Endodermal cell (in vitro differentiated cells): ENCODE measurements around the gene AGBL3. TPM values are rescaled to one million over a fixed set of nuclear protein-coding genes. Genes with fewer than 3 reads are reported as not detected.

Experiments
- DNase-seq: peaks from one replicate; pipeline ENCODE4 v3.0.0-alpha.2; 2017
- H3K27ac ChIP-seq: 2 replicates; pipeline ENCODE4 v1.5.1; 2013; ENCODE audit warnings: mild to moderate bottlenecking, low read depth, low read length, moderate library complexity
- H3K27me3 ChIP-seq: 2 replicates; pipeline ENCODE4 v1.6.1; 2013; ENCODE audit warnings: mild to moderate bottlenecking, low read length, moderate library complexity; ENCODE audit not compliant: insufficient read depth, control insufficient read depth, poor library complexity, severe bottlenecking
- H3K36me3 ChIP-seq: 2 replicates; pipeline ENCODE4 v1.7.0; 2013; ENCODE audit warnings: mild to moderate bottlenecking, low read length, moderate library complexity; ENCODE audit not compliant: control insufficient read depth, insufficient read depth
- H3K4me1 ChIP-seq: one replicate; pipeline ENCODE4 v1.7.0; 2013; ENCODE audit warnings: low read length; ENCODE audit not compliant: control insufficient read depth, insufficient read depth
- H3K4me3 ChIP-seq: 2 replicates; pipeline ENCODE4 v1.5.1; 2013; ENCODE audit warnings: mild to moderate bottlenecking, low read length, moderate library complexity
- H3K9ac ChIP-seq: 2 replicates; pipeline ENCODE4 v1.6.1; 2013; ENCODE audit warnings: mild to moderate bottlenecking, low read length, moderate library complexity; ENCODE audit not compliant: poor library complexity, severe bottlenecking; ENCODE audit errors: extremely low read depth
- H3K9me3 ChIP-seq: 2 replicates; pipeline ENCODE4 v1.6.1; 2013; ENCODE audit warnings: mild to moderate bottlenecking, low read length, moderate library complexity; ENCODE audit not compliant: control insufficient read depth
- H3K27ac Mint-ChIP-seq: 2 replicates; pipeline ENCODE4 v1.8.0; 2020; ENCODE audit warnings: mixed read lengths
- H3K27me3 Mint-ChIP-seq: 2 replicates; pipeline ENCODE4 v1.8.0; 2021; ENCODE audit warnings: mild to moderate bottlenecking, mixed read lengths; ENCODE audit not compliant: insufficient read depth
- H3K36me3 Mint-ChIP-seq: 2 replicates; pipeline ENCODE4 v1.8.0; 2020; ENCODE audit warnings: low read depth, mixed read lengths
- H3K4me1 Mint-ChIP-seq: 2 replicates; pipeline ENCODE4 v1.8.0; 2020; ENCODE audit warnings: mixed read lengths
- H3K4me3 Mint-ChIP-seq: 2 replicates; pipeline ENCODE4 v1.8.0; 2020; ENCODE audit warnings: mild to moderate bottlenecking, moderate library complexity, mixed read lengths
- H3K9me3 Mint-ChIP-seq: 2 replicates; pipeline ENCODE4 v1.8.0; 2020; ENCODE audit warnings: mild to moderate bottlenecking, mixed read lengths
- CTCF ChIP-seq: fragments of 200-600 bp; sonication (generic); conservative IDR thresholded peaks from 2 replicates; pipeline ENCODE4 v1.5.0; 2021; ENCODE audit warnings: antibody characterized with exemption, mild to moderate bottlenecking
- WGBS, 2 experiments: methylation state at CpG; one replicate each; pipeline versions ENCODE4 v1.1.5 to v1.1.7; 2013; ENCODE audit warnings: missing lambda C conversion rate in 2 of 2, mixed read lengths in 1 of 2; ENCODE audit not compliant: insufficient coverage in 1 of 2, insufficient read length in 1 of 2; 5-methylcytosine and 5-hydroxymethylcytosine counted together
- total RNA-seq, 2 donors: library from RNA; stranded (reverse); fragmentation: NEBNext Ultra II Directional in 1 of 2; extraction: Animal tissue kit (Norgen Biotek cat#: 25700) in 1 of 2; gene quantifications; 2 replicates in 1 of 2; 3 replicates in 1 of 2; pipeline ENCODE4 v1.2.1, GENCODE V29; 2021

The AGBL3 gene
- total RNA-seq, 2 donors from 2014 or later: 2.6 to 5.0 TPM

GRCh38 chr7:135128931-135129330, 142.6 kb downstream of the AGBL3 start:
- H3K4me1 ChIP-seq: no peaks in the 10 kb centered on the region
- H3K9me3 ChIP-seq: peaks cover 12% of the 10 kb centered on the region
- DNase-seq: peak; percentile 38
- 93% methylated on average over 1 of the region's 1 CpG; no CpG with 5 or more reads in 1 of the 2 experiments for WGBS, 2 experiments
- no peak overlapping the region for H3K27ac ChIP-seq
- H3K9ac ChIP-seq: no peak overlapping the region
- Mint-ChIP-seq H3K27ac (no peak overlapping the region), H3K9me3 (peaks cover 7% of the 10 kb centered on the region), H3K4me3 (no peak overlapping the region), H3K27me3 (peaks cover 6% of the 10 kb centered on the region), H3K4me1 (no peaks in the 10 kb centered on the region), H3K36me3 (no peaks in the 10 kb centered on the region)
- no peak for TF ChIP-seq CTCF
- H3K4me3 ChIP-seq: no peak overlapping the region
- H3K36me3 ChIP-seq: no peaks in the 10 kb centered on the region
- H3K27me3 ChIP-seq: no peaks in the 10 kb centered on the region

- H3K4me1 ChIP-seq: no peaks in the 10 kb centered on the region
- Mint-ChIP-seq H3K27ac (no peak overlapping the region), H3K27me3 (peaks cover 6% of the 10 kb centered on the region), H3K9me3 (peaks cover 7% of the 10 kb centered on the region), H3K4me1 (no peaks in the 10 kb centered on the region), H3K36me3 (no peaks in the 10 kb centered on the region), H3K4me3 (no peak overlapping the region)
- no peak overlapping the region for H3K9ac ChIP-seq
- H3K27ac ChIP-seq: no peak overlapping the region
- H3K27me3 ChIP-seq: no peaks in the 10 kb centered on the region
- TF ChIP-seq CTCF: peak; percentile 52
- H3K9me3 ChIP-seq: peaks cover 12% of the 10 kb centered on the region
- no peak for DNase-seq
- H3K36me3 ChIP-seq: no peaks in the 10 kb centered on the region
- H3K4me3 ChIP-seq: no peak overlapping the region
Observed at GRCh38 chr7:135129579-135129978, 143.3 kb downstream of the AGBL3 start.

GRCh38 chr7:135143885-135144668, 157.8 kb downstream of the AGBL3 start:
- WGBS, 2 experiments: 87 to 100% methylated on average over 1 to 3 of the region's 3 CpGs
- no peak for DNase-seq
- Histone ChIP-seq H3K27ac (no peak overlapping the region), H3K36me3 (no peaks in the 10 kb centered on the region), H3K9me3 (no peaks in the 10 kb centered on the region), H3K4me1 (no peaks in the 10 kb centered on the region), H3K9ac (no peak overlapping the region), H3K4me3 (no peak overlapping the region), H3K27me3 (no peaks in the 10 kb centered on the region)
- Mint-ChIP-seq H3K4me3 (no peak overlapping the region), H3K27ac (no peak overlapping the region), H3K36me3 (no peaks in the 10 kb centered on the region), H3K27me3 (peaks cover 3% of the 10 kb centered on the region), H3K4me1 (no peaks in the 10 kb centered on the region), H3K9me3 (no peaks in the 10 kb centered on the region)
- no peak for TF ChIP-seq CTCF
